ENCODE data around the gene CRB3. TPM values are rescaled to one million over a fixed set of nuclear protein-coding genes. Genes with fewer than 3 reads are reported as not detected.

CRB3 gene
- total RNA-seq, 1 experiment from 2014 or later, result 13.6 TPM

GRCh38 chr19:6472713-6473112 lies 8.6 kb downstream of the CRB3 start:
- CTCF ChIA-PET, result no interaction called here

GRCh38 chr19:6473647-6474046 lies 9.6 kb downstream of the CRB3 start:
- peaks cover 6% of the 10 kb centered on the region for H3K36me3 Mint-ChIP-seq (ENCODE audit: insufficient read depth, unreplicated experiment)
- no peak overlapping the region for H3K27ac Mint-ChIP-seq (ENCODE audit: low read depth, unreplicated experiment)
- no peak for TF ChIP-seq CTCF (IDR thresholded peaks at IDR 0.05; ENCODE audit: unreplicated experiment)
- no peaks in the 10 kb centered on the region for H3K27me3 Mint-ChIP-seq (ENCODE audit: insufficient read depth, unreplicated experiment)
- DNase-seq (ENCODE audit: unreplicated experiment), result no peak
- POLR2A ChIA-PET, result interaction anchor here (0.7 kb wide), 1 partner anchor 246 kb away, joined by 3 read pairs; no protein-coding TSS in a partner anchor
- CTCF ChIA-PET, result no interaction called here
- H3K4me1 Mint-ChIP-seq (ENCODE audit: insufficient read depth, unreplicated experiment), result no peaks in the 10 kb centered on the region
- no TSS peak for BruUV-seq (replicated peaks)
- H3K9me3 Mint-ChIP-seq (ENCODE audit: unreplicated experiment), result no peaks in the 10 kb centered on the region
- H3K4me3 Mint-ChIP-seq (ENCODE audit: unreplicated experiment), result no peak overlapping the region
- intact Hi-C loops (cut with micrococcal nuclease), result no loop called here

More at GRCh38 chr19:6472713-6473112, 8.6 kb downstream of the CRB3 start:
- no peak for TF ChIP-seq CTCF (IDR thresholded peaks at IDR 0.05; ENCODE audit: unreplicated experiment)
- Mint-ChIP-seq H3K27ac (ENCODE audit: low read depth, unreplicated experiment) (no peak overlapping the region), H3K4me1 (ENCODE audit: insufficient read depth, unreplicated experiment) (no peaks in the 10 kb centered on the region), H3K27me3 (ENCODE audit: insufficient read depth, unreplicated experiment) (no peaks in the 10 kb centered on the region), H3K9me3 (ENCODE audit: unreplicated experiment) (no peaks in the 10 kb centered on the region), H3K36me3 (ENCODE audit: insufficient read depth, unreplicated experiment) (peaks cover 6% of the 10 kb centered on the region), H3K4me3 (ENCODE audit: unreplicated experiment) (no peak overlapping the region)
- BruUV-seq (replicated peaks), result no TSS peak
- intact Hi-C loops (cut with micrococcal nuclease), result no loop called here
- no peak for DNase-seq (ENCODE audit: unreplicated experiment)
- POLR2A ChIA-PET, result interaction anchor here (0.7 kb wide), 1 partner anchor 245 kb away, joined by 3 read pairs; no protein-coding TSS in a partner anchor

GRCh38 chr19:6475321-6476108 lies 11.4 kb downstream of the CRB3 start:
- TF ChIP-seq CTCF (IDR thresholded peaks at IDR 0.05; ENCODE audit: unreplicated experiment), result no peak
- Mint-ChIP-seq H3K9me3 (ENCODE audit: unreplicated experiment) (no peaks in the 10 kb centered on the region), H3K4me3 (ENCODE audit: unreplicated experiment) (no peak overlapping the region), H3K4me1 (ENCODE audit: insufficient read depth, unreplicated experiment) (no peaks in the 10 kb centered on the region), H3K36me3 (ENCODE audit: insufficient read depth, unreplicated experiment) (peaks cover 6% of the 10 kb centered on the region), H3K27ac (ENCODE audit: low read depth, unreplicated experiment) (no peak overlapping the region), H3K27me3 (ENCODE audit: insufficient read depth, unreplicated experiment) (no peaks in the 10 kb centered on the region)
- no TSS peak for BruUV-seq (replicated peaks)
- intact Hi-C loops (cut with micrococcal nuclease), result no loop called here
- ChIA-PET CTCF (no interaction called here), POLR2A (no interaction called here)
- DNase-seq (ENCODE audit: unreplicated experiment), result no peak

- BruUV-seq (replicated peaks), result no TSS peak
- no peak overlapping the region for H3K27ac Mint-ChIP-seq (ENCODE audit: low read depth, unreplicated experiment)
- peak; percentile 59 for DNase-seq (ENCODE audit: unreplicated experiment)
- intact Hi-C loops (cut with micrococcal nuclease), result no loop called here
- H3K36me3 Mint-ChIP-seq (ENCODE audit: insufficient read depth, unreplicated experiment), result peaks cover 6% of the 10 kb centered on the region
- ChIA-PET CTCF (interaction anchor here (0.5 kb wide), 1 partner anchor 43 kb away, joined by 3 read pairs; no protein-coding TSS in a partner anchor), POLR2A (no interaction called here)
- no peak overlapping the region for H3K4me3 Mint-ChIP-seq (ENCODE audit: unreplicated experiment)
- H3K9me3 Mint-ChIP-seq (ENCODE audit: unreplicated experiment), result no peaks in the 10 kb centered on the region
- H3K27me3 Mint-ChIP-seq (ENCODE audit: insufficient read depth, unreplicated experiment), result no peaks in the 10 kb centered on the region
- TF ChIP-seq CTCF (IDR thresholded peaks at IDR 0.05; ENCODE audit: unreplicated experiment), result no peak
- H3K4me1 Mint-ChIP-seq (ENCODE audit: insufficient read depth, unreplicated experiment), result no peaks in the 10 kb centered on the region
Observed at GRCh38 chr19:6476155-6476895, 12.3 kb downstream of the CRB3 start.

Data from MCF 10A (cell line).